ENCODE results near the gene CLHC1.
"Not testable (repeated sequence)": the region's sequence is repeated elsewhere in the genome, so short reads cannot be mapped to it uniquely, and the experiment has no call there.

The CLHC1 gene

DNA sequence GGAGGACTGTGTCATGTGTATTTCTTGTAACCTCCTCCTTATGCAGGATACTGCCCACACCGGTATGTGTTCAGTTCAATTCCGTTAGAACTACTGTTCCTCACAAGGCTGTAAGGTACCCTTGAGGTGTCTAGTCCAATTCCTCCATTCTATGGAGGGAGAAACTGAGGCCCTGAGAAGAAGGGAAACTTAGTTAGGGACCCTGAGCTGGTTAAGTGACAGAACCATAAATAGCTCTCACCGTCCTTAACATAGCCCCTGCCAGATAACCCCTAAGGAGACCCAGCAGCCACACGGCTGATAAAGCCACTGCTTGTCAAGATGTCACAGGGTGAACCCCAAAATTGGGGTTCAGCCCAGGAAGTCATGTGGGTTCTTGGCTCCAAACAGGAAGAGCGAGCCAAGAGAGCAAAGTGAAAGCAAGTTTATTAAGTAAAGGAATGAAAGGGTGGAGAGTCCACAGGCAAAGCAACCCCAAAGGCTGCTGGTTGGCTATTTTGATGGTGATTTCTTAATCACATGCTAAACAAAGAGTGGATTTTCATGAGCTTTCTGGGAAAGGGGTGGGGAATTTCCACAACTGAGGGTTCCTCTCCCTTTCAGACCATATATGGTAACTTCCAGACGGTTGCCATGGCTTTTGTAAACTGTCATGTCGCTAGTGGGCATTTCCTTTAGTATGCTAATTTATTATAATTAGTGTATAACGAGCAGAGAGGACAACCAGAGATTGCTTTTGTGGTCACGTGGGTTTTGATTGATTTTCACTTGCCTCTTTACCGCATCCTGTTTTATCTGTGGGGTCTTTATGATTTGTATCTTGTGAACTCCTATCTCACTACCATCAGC, 98.4 kb downstream of the CLHC1 start:
- DNase-seq, result no peak

GRCh38 chr2:55130849-55131248, 101.2 kb downstream of the CLHC1 start:
- DNase-seq, result no peak

GRCh38 chr2:55126643-55127042, 105.5 kb downstream of the CLHC1 start:
- not testable (repeated sequence) for DNase-seq

All from GOT3 (cell line).